Uterus (tissue), 2 donors: Measurements from ENCODE around the gene KIF26B.

Experiments
- CTCF ChIP-seq, 4 experiments: fragments of 200-600 bp in 2 of 4; fragments of 450-650 bp in 2 of 4; sonication (generic) in 2 of 4; IDR thresholded peaks; one replicate each; pipeline ENCODE4 v1.5.1; 2016 to 2019; ENCODE audit warnings: antibody characterized with exemption in 4 of 4, mild to moderate bottlenecking in 2 of 4, moderate library complexity in 1 of 4
- POLR2A ChIP-seq, 2 donors: fragments of 450-650 bp; IDR thresholded peaks; one replicate each; pipeline ENCODE4 v1.6.1; 2016; ENCODE audit warnings: antibody characterized with exemption in 2 of 2, mild to moderate bottlenecking in 1 of 2, moderate library complexity in 1 of 2

GRCh38 chr1:245579881-245580280, 425.1 kb downstream of the KIF26B start:
- TF ChIP-seq CTCF (IDR thresholded peaks at IDR 0.05) = no peak
- TF ChIP-seq POLR2A (IDR thresholded peaks at IDR 0.05) = no peak
